Neural cell (in vitro differentiated cells): Measurements from ENCODE around the gene NACC2.

Experiments used
- EZH2 ChIP-seq: fragments of 200-600, 300-800 bp; shearing (Covaris generic), sonication (generic); IDR thresholded peaks from 2 replicates; pipeline ENCODE4 v1.6.1; 2014; ENCODE audit warnings: antibody characterized with exemption, low read length, borderline replicate concordance, mild to moderate bottlenecking; ENCODE audit not compliant: insufficient read depth, poor library complexity, severe bottlenecking
- POLR2AphosphoS5 ChIP-seq: IDR thresholded peaks from 2 replicates; pipeline ENCODE4 v1.6.1; 2012
- REST ChIP-seq: IDR thresholded peaks from 2 replicates; pipeline ENCODE4 v1.6.1; 2012; ENCODE audit warnings: borderline replicate concordance
- TF ChIP-seq, protein P1 (sequence below): fragments of 450-650 bp; IDR thresholded peaks from 2 replicates; pipeline ENCODE4 v1.5.1; 2014; ENCODE audit warnings: antibody characterized with exemption, mild to moderate bottlenecking, moderate library complexity; ENCODE audit not compliant: poor library complexity, severe bottlenecking

DNA sequence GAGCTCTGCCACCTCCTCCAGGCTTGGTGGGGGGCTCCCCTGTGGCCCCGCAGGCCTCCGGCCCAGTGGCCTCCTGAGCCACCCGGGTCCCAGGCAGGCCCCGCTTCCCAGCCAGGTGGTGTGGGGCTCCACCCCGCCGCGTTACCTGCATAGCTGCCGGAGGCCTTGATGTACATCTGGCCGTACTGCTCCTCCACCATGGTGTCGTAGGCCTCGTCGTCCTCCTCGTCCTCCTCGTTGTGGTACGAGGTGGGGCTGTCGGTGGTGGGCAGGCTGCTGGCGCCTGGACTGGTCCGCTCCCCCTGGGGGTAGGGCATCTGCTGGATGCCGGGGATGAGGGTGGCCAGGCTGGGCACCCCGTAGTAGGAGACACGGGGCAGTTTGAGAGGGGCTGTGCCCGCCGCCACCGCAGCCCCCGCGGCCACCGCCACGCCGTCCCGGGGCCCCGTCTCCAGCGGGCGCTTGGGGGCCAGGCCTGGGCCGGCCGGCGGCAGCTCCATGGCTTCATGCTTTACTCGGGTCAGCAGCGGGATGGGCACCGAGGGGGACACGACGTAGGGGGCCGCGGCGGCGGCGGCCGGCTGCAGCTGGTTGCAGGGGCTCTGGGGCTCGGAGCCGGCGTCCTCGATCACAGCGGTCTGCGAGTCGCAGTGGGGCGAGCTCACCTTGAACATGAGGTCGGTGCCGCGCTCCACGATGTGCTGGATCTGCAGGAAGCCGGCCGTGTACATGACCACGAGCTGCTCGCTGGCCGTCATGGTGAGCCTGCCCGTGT lies 45.4 kb downstream of the NACC2 start:
- TF ChIP-seq, protein P1, sequence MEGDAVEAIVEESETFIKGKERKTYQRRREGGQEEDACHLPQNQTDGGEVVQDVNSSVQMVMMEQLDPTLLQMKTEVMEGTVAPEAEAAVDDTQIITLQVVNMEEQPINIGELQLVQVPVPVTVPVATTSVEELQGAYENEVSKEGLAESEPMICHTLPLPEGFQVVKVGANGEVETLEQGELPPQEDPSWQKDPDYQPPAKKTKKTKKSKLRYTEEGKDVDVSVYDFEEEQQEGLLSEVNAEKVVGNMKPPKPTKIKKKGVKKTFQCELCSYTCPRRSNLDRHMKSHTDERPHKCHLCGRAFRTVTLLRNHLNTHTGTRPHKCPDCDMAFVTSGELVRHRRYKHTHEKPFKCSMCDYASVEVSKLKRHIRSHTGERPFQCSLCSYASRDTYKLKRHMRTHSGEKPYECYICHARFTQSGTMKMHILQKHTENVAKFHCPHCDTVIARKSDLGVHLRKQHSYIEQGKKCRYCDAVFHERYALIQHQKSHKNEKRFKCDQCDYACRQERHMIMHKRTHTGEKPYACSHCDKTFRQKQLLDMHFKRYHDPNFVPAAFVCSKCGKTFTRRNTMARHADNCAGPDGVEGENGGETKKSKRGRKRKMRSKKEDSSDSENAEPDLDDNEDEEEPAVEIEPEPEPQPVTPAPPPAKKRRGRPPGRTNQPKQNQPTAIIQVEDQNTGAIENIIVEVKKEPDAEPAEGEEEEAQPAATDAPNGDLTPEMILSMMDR: no peak
- no peak for TF ChIP-seq REST
- TF ChIP-seq POLR2AphosphoS5: no peak
- TF ChIP-seq EZH2: no peak
